Heart left ventricle (tissue), 16 donors: Measurements from ENCODE around the gene BTG2. TPM values are rescaled to one million over a fixed set of nuclear protein-coding genes. Genes with fewer than 3 reads are reported as not detected.
A peak's percentile ranks its signal among the peaks of the same experiment; 100 is the strongest.

ENCODE experiments used
- ATAC-seq, 4 donors: fragments of 200-7000 bp; cut with Tn5 transposase; one replicate each; pipeline ENCODE4 v1.9.1; 2020 to 2022; ENCODE audit warnings: moderate library complexity in 4 of 4, mild to moderate bottlenecking in 3 of 4, moderate number of reproducible peaks in 1 of 4
- DNase-seq, 5 donors: peaks; one replicate each; pipeline ENCODE4 v3.0.0-alpha.2; 2020
- H3K27ac ChIP-seq, 12 donors: fragments of 200-600 bp; sonication (generic) in 4 of 12; one replicate each; pipeline versions ENCODE4 v1.5.0 to v1.8.0; 2016 to 2022; ENCODE audit warnings: mild to moderate bottlenecking in 2 of 12
- H3K27me3 ChIP-seq, 9 donors: fragments of 200-600 bp; sonication (generic) in 2 of 9; one replicate each; pipeline versions ENCODE4 v1.5.1 to v1.8.0; 2016 to 2022; ENCODE audit warnings: mild to moderate bottlenecking in 3 of 9
- H3K36me3 ChIP-seq, 9 donors: fragments of 200-600 bp; sonication (generic) in 2 of 9; one replicate each; pipeline versions ENCODE4 v1.5.0 to v1.8.0; 2018 to 2022; ENCODE audit warnings: mild to moderate bottlenecking in 2 of 9
- H3K4me1 ChIP-seq, 12 donors: fragments of 200-600 bp; sonication (generic) in 4 of 12; one replicate each; pipeline versions ENCODE4 v1.5.0 to v1.8.0; 2016 to 2022; ENCODE audit warnings: mild to moderate bottlenecking in 3 of 12
- H3K4me3 ChIP-seq, 12 donors: fragments of 200-600 bp; sonication (generic) in 4 of 12; one replicate each; pipeline versions ENCODE4 v1.5.0 to v1.8.0; 2017 to 2022; ENCODE audit warnings: mild to moderate bottlenecking in 9 of 12, moderate library complexity in 4 of 12
- H3K9me3 ChIP-seq, 12 donors: fragments of 200-600 bp; sonication (generic) in 4 of 12; one replicate each; pipeline versions ENCODE4 v1.5.0 to v1.8.0; 2016 to 2022; ENCODE audit warnings: mild to moderate bottlenecking in 1 of 12
- POLR2A ChIP-seq, 2 donors: fragments of 450-650 bp; IDR thresholded peaks; one replicate each; pipeline ENCODE4 v1.6.1; 2017; ENCODE audit warnings: antibody characterized with exemption in 2 of 2, mild to moderate bottlenecking in 2 of 2, moderate library complexity in 2 of 2
- WGBS, 4 donors: extraction: QIAGEN DNeasy Blood & Tissue Kit in 2 of 4; methylation state at CpG; one replicate each; pipeline versions ENCODE4 v1.1.5 to v1.1.7; 2013 to 2018; 5-methylcytosine and 5-hydroxymethylcytosine counted together
- intact Hi-C, 10 donors: fragments of 100-400 bp; cut with DNase I; formaldehyde crosslinking; loops; one replicate each; pipeline versions ENCODE4 v1.11.1 to v1.14.2; 2022
- polyA plus RNA-seq, 2 donors: library from polyadenylated mRNA; stranded (reverse); fragments of 200-250 nt; gene quantifications; one replicate each; pipeline ENCODE4 v1.2.3, GENCODE V29; 2013
- total RNA-seq, 9 donors: library from RNA; depleted of rRNA in 2 of 9; stranded (reverse); fragments of >200 nt in 2 of 9; fragmentation: NEBNext Ultra II Directional in 3 of 9; extraction: Animal tissue kit (Norgen Biotek cat#: 25700) in 3 of 9; gene quantifications; one replicate each; pipeline versions ENCODE4 v1.1.0 to v1.2.4, GENCODE V29; 2016 to 2023
- TF ChIP-seq, protein P1 (sequence below), 12 donors: fragments of 200-600 bp; sonication (generic) in 4 of 12; IDR thresholded peaks; one replicate each; pipeline versions ENCODE4 v1.5.0 to v1.8.0; 2018 to 2022; ENCODE audit warnings: antibody characterized with exemption in 12 of 12, mild to moderate bottlenecking in 5 of 12
- donor health status: ischemic (EF 13 %, LVEDD 7.1; RV severe dilation, severe dysfunction).
- donor health status: healthy with polysubstance abuse.
- donor health status: DM: no; HTN: yes; CAD: no.
- donor health status: DM: no; HTN: no; CAD: no.
- donor health status: ischemic (EF 25% LVEDD 6.9; RV normal size, moderate dysfunction).
- donor health status: ischemic (EF 25% LVEDD 5.7; RV mildly dilated, moderate dysfunction).
- donor health status: healthy.
- donor health status: DM: yes; HTN: yes; CAD: no.
- donor health status: ischemic (EF 35%, LVEDD 5.7; RV mildly dilated, moderate dysfunction).
- donor health status: nonischemic (EF 11% LVEDD 7.7; RV severe dilation, severe dysfunction).
- donor health status: DM: yes; HTN: yes; CAD: no.
- donor health status: PGD.
- donor health status: ischemic (EF 29% LVEDD 5.4; RV normal size, mild dysfunction).
- donor health status: nonischemic (EF 23%, LVEDD 6.1; RV moderate dilation, normal function).

BTG2 gene
- total and polyA plus RNA-seq, 11 donors, result 23.8 to 174 (median 42.1) TPM

DNA sequence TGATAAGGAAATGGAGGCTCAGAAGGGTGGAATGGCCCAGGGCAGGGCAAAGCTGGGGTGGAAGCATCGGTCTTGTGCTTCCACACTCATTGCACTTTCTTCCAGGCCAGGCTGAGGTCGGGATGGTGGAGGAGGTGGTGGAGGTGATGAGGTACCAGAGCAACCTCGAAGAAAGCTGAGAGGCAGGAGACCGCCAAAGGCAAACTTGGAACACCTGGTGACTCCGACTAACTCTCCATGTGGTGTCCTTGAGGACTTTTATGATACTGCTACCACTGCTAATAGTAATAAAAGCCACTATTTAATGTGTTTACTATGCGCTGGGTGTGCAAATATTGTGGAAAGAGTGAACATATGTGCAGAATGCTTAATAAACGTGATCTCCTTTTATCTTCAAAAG is 16.9 kb upstream of the BTG2 start:
- Histone ChIP-seq H3K27ac (peak overlapping the region in 11 of 12 donors; percentile 56 to 98 (median 91)), H3K4me3 (no peak overlapping the region), H3K27me3 (no peaks in the 10 kb centered on the region), H3K36me3 (no peaks in the 10 kb centered on the region), H3K4me1 (peaks cover 29 to 81% (median 61%) of the 10 kb centered on the region in 12 donors), H3K9me3 (no peaks in the 10 kb centered on the region)
- intact Hi-C loops, result no loop called here
- ATAC-seq, result no peak
- DNase-seq, result no peak
- 82 to 91% (median 85%) methylated on average over 7 of the region's 7 CpGs for WGBS, 4 donors
- TF ChIP-seq, protein P1, sequence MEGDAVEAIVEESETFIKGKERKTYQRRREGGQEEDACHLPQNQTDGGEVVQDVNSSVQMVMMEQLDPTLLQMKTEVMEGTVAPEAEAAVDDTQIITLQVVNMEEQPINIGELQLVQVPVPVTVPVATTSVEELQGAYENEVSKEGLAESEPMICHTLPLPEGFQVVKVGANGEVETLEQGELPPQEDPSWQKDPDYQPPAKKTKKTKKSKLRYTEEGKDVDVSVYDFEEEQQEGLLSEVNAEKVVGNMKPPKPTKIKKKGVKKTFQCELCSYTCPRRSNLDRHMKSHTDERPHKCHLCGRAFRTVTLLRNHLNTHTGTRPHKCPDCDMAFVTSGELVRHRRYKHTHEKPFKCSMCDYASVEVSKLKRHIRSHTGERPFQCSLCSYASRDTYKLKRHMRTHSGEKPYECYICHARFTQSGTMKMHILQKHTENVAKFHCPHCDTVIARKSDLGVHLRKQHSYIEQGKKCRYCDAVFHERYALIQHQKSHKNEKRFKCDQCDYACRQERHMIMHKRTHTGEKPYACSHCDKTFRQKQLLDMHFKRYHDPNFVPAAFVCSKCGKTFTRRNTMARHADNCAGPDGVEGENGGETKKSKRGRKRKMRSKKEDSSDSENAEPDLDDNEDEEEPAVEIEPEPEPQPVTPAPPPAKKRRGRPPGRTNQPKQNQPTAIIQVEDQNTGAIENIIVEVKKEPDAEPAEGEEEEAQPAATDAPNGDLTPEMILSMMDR (IDR thresholded peaks at IDR 0.05), result no peak
- no peak for TF ChIP-seq POLR2A (IDR thresholded peaks at IDR 0.05)

DNA sequence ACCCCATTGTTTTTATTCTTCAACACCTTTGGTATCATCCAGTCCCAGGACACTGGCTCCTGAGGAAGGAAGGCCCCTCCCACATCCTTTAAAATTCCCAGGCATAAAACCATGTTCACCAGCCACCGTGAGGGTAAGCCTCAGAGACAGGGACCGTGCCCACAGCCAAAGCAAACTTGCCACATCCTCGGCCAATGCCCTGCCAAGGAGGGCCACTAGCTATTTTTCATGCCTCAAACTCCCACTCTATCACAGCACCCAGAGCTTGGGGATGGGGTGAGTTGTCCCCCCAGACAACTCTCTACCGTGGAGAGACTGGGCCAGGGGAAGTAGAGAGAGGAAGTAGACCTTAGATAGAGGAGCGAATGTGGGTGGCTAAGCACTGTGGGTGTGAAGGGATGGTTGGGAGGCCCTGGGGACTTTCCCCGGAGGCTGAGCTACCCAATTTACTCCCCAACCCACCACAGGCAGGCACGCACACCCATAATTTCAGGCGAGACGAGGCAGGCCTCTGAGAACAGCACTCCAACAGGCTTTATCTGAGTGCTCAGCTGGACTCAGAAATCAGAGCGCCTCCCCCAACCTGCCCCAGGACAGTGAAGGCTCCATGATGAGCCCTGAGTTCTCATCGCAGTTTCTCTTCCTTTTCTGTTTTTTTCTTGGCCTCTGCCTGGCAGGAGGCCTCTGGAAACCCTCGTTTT is 15.9 kb upstream of the BTG2 start:
- H3K36me3 ChIP-seq, result no peaks in the 10 kb centered on the region
- H3K4me3 ChIP-seq, result peak overlapping the region in 3 of 12 donors; percentile 44 to 48 (median 48)
- no peaks in the 10 kb centered on the region for H3K27me3 ChIP-seq
- DNase-seq (peak; percentile 48 to 78 (median 61)), ATAC-seq (peak in 3 of 4 donors; percentile 24 to 37 (median 31))
- intact Hi-C loops, result no loop called here
- peaks cover 29 to 75% (median 61%) of the 10 kb centered on the region in 12 donors for H3K4me1 ChIP-seq
- no peaks in the 10 kb centered on the region for H3K9me3 ChIP-seq
- H3K27ac ChIP-seq, result peak overlapping the region; percentile 87 to 98 (median 91)
- WGBS, 4 donors, result 50 to 64% (median 55%) methylated on average over 11 to 12 of the region's 12 CpGs
- TF ChIP-seq POLR2A (IDR thresholded peaks at IDR 0.05), result no peak
- TF ChIP-seq, protein P1 (IDR thresholded peaks at IDR 0.05), result no peak

DNA sequence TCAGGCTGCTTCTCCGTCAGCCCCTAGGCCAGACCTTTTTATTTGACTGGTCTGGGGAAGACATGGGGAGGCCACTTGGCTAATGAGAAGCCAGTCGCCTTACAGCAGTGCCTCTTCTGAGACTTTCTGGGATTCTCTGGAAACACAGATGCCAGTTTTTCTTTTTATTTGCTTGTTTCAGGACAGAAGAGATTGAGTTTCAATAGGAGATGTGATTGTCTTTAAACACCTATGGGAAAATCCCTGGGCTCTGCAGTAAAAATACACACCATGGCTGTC is 15.4 kb upstream of the BTG2 start:
- Histone ChIP-seq H3K27ac (peak overlapping the region; percentile 87 to 98 (median 91)), H3K36me3 (no peaks in the 10 kb centered on the region), H3K4me1 (peaks cover 29 to 70% (median 57%) of the 10 kb centered on the region in 12 donors), H3K9me3 (no peaks in the 10 kb centered on the region), H3K27me3 (no peaks in the 10 kb centered on the region), H3K4me3 (peak overlapping the region in 10 of 12 donors; percentile 14 to 48 (median 34))
- DNase-seq (no peak), ATAC-seq (no peak)
- WGBS, 4 donors, result 54 to 70% (median 66%) methylated on average over 2 of the region's 2 CpGs
- TF ChIP-seq POLR2A (IDR thresholded peaks at IDR 0.05), result no peak
- TF ChIP-seq, protein P1 (IDR thresholded peaks at IDR 0.05), result no peak
- intact Hi-C loops, result no loop called here

DNA sequence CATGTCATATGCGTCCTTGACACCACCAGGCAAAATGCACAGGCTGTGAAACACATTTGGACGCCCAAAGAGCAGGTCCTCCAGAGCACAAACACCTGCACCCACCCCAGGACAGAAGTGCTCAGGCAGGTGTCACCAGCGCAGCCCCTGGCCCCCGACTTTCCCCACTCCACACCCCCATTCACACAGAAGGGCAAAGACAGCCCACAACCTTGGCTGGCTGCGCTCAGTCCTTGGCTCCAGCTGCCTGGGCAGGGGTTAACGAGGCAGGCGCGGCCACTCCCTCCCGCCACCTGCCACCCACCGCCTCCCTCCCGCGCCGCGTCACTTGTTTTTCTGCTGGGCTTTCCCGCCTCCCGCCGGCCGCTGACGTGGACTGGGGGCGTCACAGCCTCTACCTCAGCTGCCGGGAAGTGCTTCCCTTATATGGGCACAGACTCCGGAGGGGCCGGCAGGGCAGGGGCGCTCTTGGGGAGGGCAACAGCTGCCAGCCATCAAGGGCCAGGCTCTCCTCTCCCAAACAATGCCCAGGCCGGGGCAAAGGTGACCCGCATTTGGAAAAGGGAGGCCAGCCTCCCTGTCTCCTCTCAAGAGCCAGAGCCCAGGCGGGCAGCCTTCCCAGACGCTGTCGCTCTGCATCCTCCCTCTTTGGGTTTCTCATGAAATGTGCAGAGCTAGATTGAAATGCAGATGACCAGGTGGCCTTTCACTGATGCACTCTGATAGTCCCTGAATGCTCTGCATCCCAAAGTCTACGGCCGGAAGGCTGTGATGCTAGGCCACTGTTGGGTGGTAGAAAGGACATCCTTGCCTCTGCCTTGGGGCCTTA is 14.8 kb upstream of the BTG2 start:
- 15 to 21% (median 16%) methylated on average over 25 to 31 of the region's 31 CpGs for WGBS, 4 donors
- peak; percentile 96 to 97 (median 97) for DNase-seq

More for the DNA sequence above, 14.8 kb upstream of the BTG2 start:
- peaks cover 29 to 64% (median 55%) of the 10 kb centered on the region in 12 donors for H3K4me1 ChIP-seq
- H3K27me3 ChIP-seq, result no peaks in the 10 kb centered on the region
- no peaks in the 10 kb centered on the region for H3K36me3 ChIP-seq
- H3K9me3 ChIP-seq, result no peaks in the 10 kb centered on the region
- intact Hi-C loops, result no loop called here
- peak; percentile 83 to 92 (median 88) for ATAC-seq
- peak; percentile 26 to 76 for TF ChIP-seq POLR2A (IDR thresholded peaks at IDR 0.05)
- TF ChIP-seq, protein P1 (IDR thresholded peaks at IDR 0.05), result no peak
- peak overlapping the region; percentile 87 to 98 (median 91) for H3K27ac ChIP-seq
- H3K4me3 ChIP-seq, result peak overlapping the region in 10 of 12 donors; percentile 14 to 48 (median 34)
